GM23338 (cell line): ENCODE measurements around the gene PXMP4. TPM values are rescaled to one million over a fixed set of nuclear protein-coding genes. Genes with fewer than 3 reads are reported as not detected.
A peak's percentile ranks its signal among the peaks of the same experiment; 100 is the strongest.

Source experiments
- ATAC-seq: fragments of 200-7000 bp; cut with Tn5 transposase; 3 replicates; pipeline ENCODE4 v1.9.1; 2020
- DNase-seq: peaks from one replicate; pipeline ENCODE4 v3.0.0-alpha.2; 2015; ENCODE audit warnings: low spot score
- H2AFZ ChIP-seq: fragments of 200-600 bp; sonication (generic); 2 replicates; pipeline ENCODE4 v1.8.0; 2016; ENCODE audit warnings: antibody characterized with exemption, mild to moderate bottlenecking, moderate library complexity
- H3F3A ChIP-seq: fragments of 200-600 bp; sonication (generic); replicated peaks from 2 replicates; pipeline ENCODE4 v1.8.0; 2017; ENCODE audit warnings: antibody characterized with exemption, mixed run types, low read depth
- H3K27ac ChIP-seq: fragments of 200-600 bp; sonication (generic); 2 replicates; pipeline ENCODE4 v1.6.1; 2016; ENCODE audit warnings: low read depth
- H3K27me3 ChIP-seq: fragments of 200-600 bp; sonication (generic); 2 replicates; pipeline ENCODE4 v1.8.0; 2016; ENCODE audit warnings: mild to moderate bottlenecking, mixed run types, moderate library complexity; ENCODE audit not compliant: insufficient read depth
- H3K36me3 ChIP-seq: fragments of 200-600 bp; sonication (generic); 2 replicates; pipeline ENCODE4 v1.8.0; 2016; ENCODE audit warnings: mild to moderate bottlenecking; ENCODE audit not compliant: insufficient read depth
- H3K4me1 ChIP-seq: fragments of 200-600 bp; sonication (generic); 2 replicates; pipeline ENCODE4 v1.8.0; 2016; ENCODE audit warnings: mild to moderate bottlenecking, moderate library complexity; ENCODE audit not compliant: insufficient read depth
- H3K4me2 ChIP-seq: fragments of 200-600 bp; sonication (generic); 2 replicates; pipeline ENCODE4 v1.7.1; 2017; ENCODE audit warnings: mixed run types
- H3K4me3 ChIP-seq: fragments of 200-600 bp; sonication (generic); 2 replicates; pipeline ENCODE4 v1.6.1; 2016; ENCODE audit warnings: mixed run types
- H3K79me2 ChIP-seq: fragments of 200-600 bp; sonication (generic); replicated peaks from 2 replicates; pipeline ENCODE4 v1.8.0; 2017; ENCODE audit warnings: mild to moderate bottlenecking; ENCODE audit not compliant: insufficient read depth
- H3K9me2 ChIP-seq: fragments of 200-600 bp; sonication (generic); 2 replicates; pipeline ENCODE4 v1.8.0; 2017; ENCODE audit not compliant: insufficient read depth
- H4K20me1 ChIP-seq: fragments of 200-600 bp; sonication (generic); replicated peaks from 2 replicates; pipeline ENCODE4 v1.8.0; 2017; ENCODE audit warnings: mild to moderate bottlenecking; ENCODE audit not compliant: insufficient read depth
- H3K27ac Mint-ChIP-seq: 2 replicates; pipeline ENCODE4 v1.8.0; 2020; ENCODE audit warnings: inconsistent platforms, mild to moderate bottlenecking, moderate library complexity, mixed read lengths
- H3K27me3 Mint-ChIP-seq: 3 replicates; pipeline ENCODE4 v1.8.0; 2022; ENCODE audit warnings: low read depth, mild to moderate bottlenecking, moderate library complexity, mixed read lengths, inconsistent platforms; ENCODE audit not compliant: insufficient read depth, poor library complexity
- H3K36me3 Mint-ChIP-seq: 3 replicates; pipeline ENCODE4 v1.8.0; 2021; ENCODE audit warnings: low read depth, mild to moderate bottlenecking, inconsistent platforms, moderate library complexity, mixed read lengths
- H3K4me1 Mint-ChIP-seq: 3 replicates; pipeline ENCODE4 v1.8.0; 2020; ENCODE audit warnings: mild to moderate bottlenecking, inconsistent platforms, mixed read lengths
- H3K4me3 Mint-ChIP-seq: 3 replicates; pipeline ENCODE4 v1.8.0; 2021; ENCODE audit warnings: moderate library complexity, mild to moderate bottlenecking, inconsistent platforms, mixed read lengths
- H3K9me3 Mint-ChIP-seq: 3 replicates; pipeline ENCODE4 v1.8.0; 2020; ENCODE audit warnings: moderate library complexity, mild to moderate bottlenecking, inconsistent platforms, mixed read lengths
- CREB1 ChIP-seq: fragments of 250-450 bp; sonication (Bioruptor Pico); IDR thresholded peaks from 2 replicates; pipeline ENCODE4 v1.5.0; 2020; ENCODE audit warnings: low read depth, mild to moderate bottlenecking, moderate library complexity
- CTCF ChIP-seq, 2 experiments: fragments of 200-600 bp in 1 of 2; sonication (generic) in 1 of 2; conservative IDR thresholded peaks; 2 replicates each; pipeline versions ENCODE4 v1.5.1 to v1.6.1; 2016 to 2017; ENCODE audit warnings: antibody characterized with exemption in 2 of 2, low read depth in 2 of 2, mild to moderate bottlenecking in 2 of 2, moderate library complexity in 1 of 2
- ETS1 ChIP-seq: IDR thresholded peaks from 2 replicates; pipeline ENCODE4 v1.6.1; 2016; ENCODE audit warnings: antibody characterized with exemption
- EZH2 ChIP-seq: fragments of 200-600 bp; sonication (generic); IDR thresholded peaks from one replicate; pipeline ENCODE4 v1.8.0; 2017; ENCODE audit warnings: antibody characterized with exemption, mild to moderate bottlenecking, low read depth; ENCODE audit not compliant: unreplicated experiment
- EZH2phosphoT487 ChIP-seq: fragments of 200-600 bp; sonication (generic); IDR thresholded peaks from one replicate; pipeline ENCODE4 v1.8.1; 2018; ENCODE audit warnings: antibody characterized with exemption; ENCODE audit not compliant: unreplicated experiment
- JUNB ChIP-seq: IDR thresholded peaks from one replicate; pipeline ENCODE4 v1.6.1; 2016; ENCODE audit warnings: antibody characterized with exemption; ENCODE audit not compliant: unreplicated experiment
- NANOG ChIP-seq: IDR thresholded peaks from 2 replicates; pipeline ENCODE4 v1.6.1; 2016; ENCODE audit warnings: antibody characterized with exemption, borderline replicate concordance
- POLR2AphosphoS5 ChIP-seq: IDR thresholded peaks from 2 replicates; pipeline ENCODE4 v1.6.1; 2016; ENCODE audit warnings: antibody characterized with exemption, low read depth
- REST ChIP-seq: IDR thresholded peaks from one replicate; pipeline ENCODE4 v1.6.1; 2018; ENCODE audit warnings: antibody characterized with exemption; ENCODE audit not compliant: unreplicated experiment
- STAT1 ChIP-seq: IDR thresholded peaks from one replicate; pipeline ENCODE4 v1.6.1; 2016; ENCODE audit warnings: antibody characterized with exemption; ENCODE audit not compliant: unreplicated experiment
- ZNF114 ChIP-seq: fragments of 250-450 bp; sonication (Bioruptor Pico); IDR thresholded peaks from 2 replicates; pipeline ENCODE4 v1.5.0; 2020; ENCODE audit warnings: mild to moderate bottlenecking, moderate library complexity
- ZNF331 ChIP-seq: fragments of 250-450 bp; sonication (Bioruptor Pico); IDR thresholded peaks from 2 replicates; pipeline ENCODE4 v1.5.0; 2020; ENCODE audit warnings: low read depth, mild to moderate bottlenecking, moderate library complexity
- ZNF462 ChIP-seq: fragments of 250-450 bp; sonication (Bioruptor Pico); IDR thresholded peaks from 2 replicates; pipeline ENCODE4 v1.5.0; 2020; ENCODE audit warnings: mild to moderate bottlenecking, moderate library complexity
- polyA plus RNA-seq: library from polyadenylated mRNA; unstranded; fragments of >200 nt; fragmentation: Nextera tagmentation; extraction: Ambion mirVana; gene quantifications from 2 replicates; pipeline ENCODE4 v1.2.1, GENCODE V29; 2016
- total RNA-seq: library from RNA; depleted of rRNA; stranded (reverse); fragments of >200 nt; shearing (Covaris generic); gene quantifications from 2 replicates; pipeline ENCODE4 v1.2.3, GENCODE V29; 2014

PXMP4 gene
- total and polyA plus RNA-seq, 2 experiments from 2014 or later: 1.2 to 3.5 TPM

- Mint-ChIP-seq H3K4me3 (peak overlapping the region; percentile 72), H3K36me3 (peaks cover 6% of the 10 kb centered on the region), H3K27ac (no peak overlapping the region; the same call in 1 of the 2 replicates), H3K4me1 (peaks cover 17% of the 10 kb centered on the region), H3K9me3 (peaks cover 6% of the 10 kb centered on the region), H3K27me3 (peaks cover 24% of the 10 kb centered on the region)
- Histone ChIP-seq H3F3A (peaks cover 6% of the 10 kb centered on the region; the same call in 1 of the 2 replicates), H3K4me2 (peak overlapping the region; percentile 81), H3K9me2 (no peaks in the 10 kb centered on the region), H3K27ac (no peak overlapping the region), H2AFZ (peak overlapping the region; percentile 100), H3K27me3 (no peaks in the 10 kb centered on the region), H3K79me2 (no peaks in the 10 kb centered on the region), H3K4me3 (peak overlapping the region; percentile 55), H3K36me3 (no peaks in the 10 kb centered on the region), H4K20me1 (no peaks in the 10 kb centered on the region), H3K4me1 (peaks cover 17% of the 10 kb centered on the region; the same call in 1 of the 2 replicates)
- no peak for TF ChIP-seq POLR2AphosphoS5
- TF ChIP-seq ETS1: no peak
- no peak for TF ChIP-seq ZNF114 (CRISPR knock-in tag)
- no peak for TF ChIP-seq EZH2phosphoT487
- TF ChIP-seq CTCF (conservative IDR thresholded peaks at IDR 0.05; ENCODE audit: low read depth in 2 of 2): no peak
- no peak for TF ChIP-seq JUNB
- TF ChIP-seq NANOG: no peak
- no peak for TF ChIP-seq CREB1
- no peak for TF ChIP-seq ZNF462 (CRISPR knock-in tag)
- TF ChIP-seq EZH2: no peak
- no peak for TF ChIP-seq REST
- no peak for TF ChIP-seq STAT1
- TF ChIP-seq ZNF331 (CRISPR knock-in tag): no peak
- DNase-seq (no peak), ATAC-seq (peak; percentile 5; the same call in 2 of the 3 replicates)
Measured at GRCh38 chr20:33730946-33731692, 11.0 kb upstream of the PXMP4 start.
